Measurements from ENCODE around the gene CA12.
"Not testable (repeated sequence)": the region's sequence is repeated elsewhere in the genome, so short reads cannot be mapped to it uniquely, and the experiment has no call there.

The CA12 gene

DNA sequence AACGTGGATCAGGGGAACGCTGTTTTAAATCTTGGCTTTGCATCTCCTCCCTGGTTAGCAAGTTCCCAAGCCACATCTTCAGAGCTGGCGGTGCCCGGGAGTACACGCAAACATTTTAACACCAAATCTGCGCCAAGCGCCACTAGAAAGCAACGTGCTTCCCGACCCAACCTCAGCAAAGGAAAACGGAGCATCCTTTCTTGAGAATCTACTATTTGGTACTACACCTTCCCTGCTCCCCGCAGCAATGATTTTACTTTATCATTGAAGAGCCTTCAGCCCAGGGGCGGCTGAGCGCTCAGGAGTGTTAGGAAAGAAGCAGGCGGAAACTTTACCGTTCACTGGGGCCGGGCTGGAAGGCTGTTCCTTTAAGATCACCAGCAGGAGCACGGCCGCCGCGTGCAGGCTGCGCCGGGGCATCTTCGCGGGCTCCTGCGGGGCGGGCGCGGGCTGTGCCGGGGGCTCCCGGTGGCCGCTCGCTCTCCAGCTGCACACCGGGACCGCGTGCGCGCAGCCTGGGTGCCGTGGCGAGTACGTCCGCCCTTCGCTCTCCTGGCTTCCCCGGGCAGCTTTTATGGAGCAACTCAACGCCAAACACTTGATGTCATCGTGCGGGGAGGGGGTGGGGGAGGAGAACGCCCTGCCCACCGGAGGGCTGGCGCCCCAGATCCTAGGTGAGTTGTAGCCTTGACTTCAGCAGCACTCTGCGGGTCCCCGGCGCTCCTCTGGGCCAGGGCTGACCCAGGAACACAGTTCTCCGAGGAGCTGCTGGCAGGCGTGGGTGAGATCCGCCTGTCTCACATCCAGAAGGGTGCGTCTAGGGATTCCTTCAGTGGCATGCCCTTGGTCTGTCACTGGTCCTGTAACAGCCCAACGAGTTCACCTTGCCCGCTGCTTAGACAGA is at the start of gene CA12:
Gene CA12 (minus strand): TSS at position 546 of the 904 bp plus-strand sequence. CDS start 126 bp downstream, at position 420.
- DNase-seq, result no peak

DNA sequence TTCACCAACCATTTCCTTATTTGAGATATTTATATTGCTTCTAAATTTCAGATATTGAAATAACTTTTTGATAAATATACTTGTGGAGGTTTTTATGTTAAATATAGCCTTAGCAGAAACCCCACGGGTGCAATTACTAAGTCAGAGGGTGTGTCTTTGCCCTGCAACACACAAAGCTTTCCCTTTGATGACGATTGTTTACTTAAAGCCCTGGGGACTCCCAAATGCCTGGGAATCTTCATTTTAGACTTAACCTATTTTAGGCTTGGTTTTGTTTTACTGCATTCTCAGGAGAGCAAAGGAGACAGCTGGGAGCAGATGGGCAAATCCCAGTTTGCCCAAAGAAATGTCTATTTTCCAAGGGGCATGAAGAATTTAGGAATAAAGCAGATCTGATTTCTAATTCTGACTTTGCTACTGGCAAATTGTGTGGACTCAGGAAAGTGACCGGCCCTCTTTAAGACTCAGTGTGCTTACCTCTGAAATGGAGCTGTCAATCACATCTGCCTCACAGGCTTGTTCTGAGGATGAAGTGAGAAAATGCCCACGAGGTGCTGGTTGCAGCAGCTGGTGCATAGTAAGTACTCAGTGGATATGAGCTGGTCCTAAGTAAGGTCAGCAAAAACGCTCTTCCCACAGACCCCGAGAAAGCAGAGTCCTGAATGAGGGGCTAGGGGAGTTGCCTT is 49.3 kb upstream of the CA12 start:
- DNase-seq, result no peak

DNA sequence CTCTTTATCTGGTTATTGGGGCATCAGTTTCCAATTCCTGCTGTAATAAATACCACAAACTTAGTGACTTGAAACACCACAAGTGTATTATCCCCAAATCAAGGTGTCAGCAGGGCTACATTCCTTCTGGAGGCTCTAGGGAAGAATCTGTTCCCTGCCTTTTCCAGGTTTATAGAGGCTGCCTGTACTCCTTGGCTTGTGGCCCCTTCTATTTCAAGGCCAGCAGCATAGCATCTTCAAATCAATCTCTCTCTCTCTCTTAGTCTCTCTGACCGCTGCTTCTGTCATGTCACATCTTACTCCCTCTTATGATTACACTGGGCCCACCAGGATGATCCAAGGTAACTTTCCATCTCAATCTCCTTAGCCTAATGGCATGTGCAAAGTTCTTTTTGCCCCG is 44.9 kb upstream of the CA12 start:
- no peak for DNase-seq

DNA sequence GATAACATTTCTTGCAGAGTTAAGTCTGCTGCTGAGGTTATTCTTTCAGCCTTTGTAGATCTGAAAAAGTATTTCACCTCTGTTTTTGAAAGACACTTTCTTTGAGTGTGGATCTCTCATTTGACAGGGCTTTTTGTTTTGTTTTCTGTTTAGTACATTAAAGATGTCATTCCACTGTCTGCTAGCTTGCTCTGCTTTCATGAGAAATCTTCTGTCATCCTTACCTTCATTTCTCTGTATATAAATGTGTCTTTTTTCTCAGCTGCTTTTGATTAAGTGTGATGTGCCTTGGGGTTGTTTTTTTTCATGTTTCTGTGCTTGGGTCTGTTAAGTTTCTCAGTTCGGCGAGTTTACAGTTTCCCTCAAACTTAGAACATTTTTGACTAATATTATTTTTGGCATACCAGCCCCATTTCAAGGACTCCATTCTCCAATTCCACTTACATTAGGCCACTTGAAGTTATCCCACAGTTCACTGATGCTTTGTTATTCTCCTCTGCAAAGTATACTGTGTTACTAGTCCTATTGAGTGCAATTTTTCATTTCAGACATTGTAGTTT is 43.9 kb upstream of the CA12 start:
- no peak for DNase-seq

DNA sequence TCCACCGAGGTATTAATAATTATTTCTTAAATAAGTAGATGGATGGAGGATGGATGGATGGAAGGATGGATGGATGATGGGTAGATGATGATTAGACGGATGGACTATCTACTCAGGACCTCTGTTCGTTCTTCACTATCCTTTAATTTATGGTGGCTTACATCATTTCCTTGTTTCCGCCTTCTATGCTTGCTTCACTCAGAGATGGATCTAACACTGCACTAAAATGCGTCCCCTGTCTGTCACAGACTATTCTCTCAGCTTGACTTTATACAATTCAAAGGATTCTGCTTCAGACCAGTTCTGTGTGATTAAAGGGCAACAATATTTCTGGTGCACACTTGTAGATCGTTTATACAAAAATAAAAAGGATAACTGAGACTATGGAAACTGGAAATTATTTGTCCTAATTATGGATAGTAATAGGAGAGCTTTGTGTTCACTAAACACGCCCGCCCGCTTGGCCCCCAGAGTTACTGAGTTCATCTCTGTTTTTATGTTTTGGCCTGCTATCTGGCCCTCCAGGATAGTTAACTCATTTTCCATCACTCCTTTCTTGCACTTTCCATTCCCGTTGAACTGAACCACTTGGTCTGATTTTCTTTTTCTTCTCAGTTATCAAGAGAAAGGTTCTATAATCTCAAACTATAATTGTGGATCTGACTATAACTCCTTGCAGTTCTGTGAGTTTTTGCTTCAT is 41.4 kb upstream of the CA12 start:
- DNase-seq, result no peak

DNA sequence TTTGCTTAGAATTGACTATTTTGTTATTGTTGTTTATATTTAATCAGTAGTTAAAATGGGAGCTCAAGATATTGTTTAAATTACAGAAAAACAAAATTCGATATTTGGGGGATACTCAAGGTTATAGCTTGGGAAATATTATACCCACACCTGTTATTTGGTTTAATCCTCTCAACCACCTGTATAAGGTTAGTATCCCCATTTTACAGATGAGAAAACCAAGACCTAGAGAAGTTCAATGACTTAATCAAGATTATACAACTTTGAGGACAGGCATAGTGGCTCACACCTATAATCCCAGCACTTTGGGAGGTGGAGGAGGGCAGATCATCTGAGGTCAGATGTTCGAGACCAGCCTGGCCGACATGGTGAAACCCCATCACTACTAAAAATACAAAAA is 39.8 kb upstream of the CA12 start:
- no peak for DNase-seq

DNA sequence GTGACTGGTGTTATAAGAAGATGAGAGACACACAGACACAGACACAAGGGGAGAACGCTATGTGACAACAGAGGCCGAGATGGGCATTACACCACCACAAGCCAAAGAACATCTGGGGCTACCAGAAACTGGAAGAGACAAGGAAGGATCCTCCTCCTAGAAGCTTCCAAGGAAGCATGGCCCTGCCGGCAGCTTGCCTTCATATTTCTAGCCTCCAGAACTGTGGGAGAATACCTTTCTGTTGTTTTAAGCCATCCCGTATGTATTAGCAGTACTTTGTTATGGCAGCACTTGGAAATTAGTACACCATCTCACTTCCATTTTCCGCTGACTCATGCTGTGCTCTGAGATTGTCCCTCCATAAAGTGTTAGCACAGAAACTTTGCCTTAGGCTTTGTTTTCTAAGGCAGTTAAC is 38.7 kb upstream of the CA12 start:
- DNase-seq, result no peak

DNA sequence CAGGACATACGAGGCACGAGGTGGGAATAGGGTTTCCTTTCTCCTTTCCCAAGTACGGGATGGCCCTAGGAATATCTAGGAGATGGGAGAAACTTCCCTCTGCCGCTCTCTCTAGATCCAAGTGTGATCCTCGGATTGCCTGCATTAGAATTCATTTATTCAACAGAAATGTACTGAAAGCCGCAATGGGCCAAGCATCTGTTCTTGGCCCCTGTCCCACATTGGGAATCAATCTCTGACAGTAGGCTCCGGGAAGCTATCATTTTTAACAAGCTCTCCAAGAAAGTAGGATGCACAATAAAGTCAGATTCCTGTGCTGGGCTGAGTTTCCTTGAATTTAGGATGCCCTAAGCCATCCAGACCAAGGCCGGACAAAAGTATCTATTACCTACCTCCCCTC is 37.2 kb upstream of the CA12 start:
- DNase-seq, result no peak

DNA sequence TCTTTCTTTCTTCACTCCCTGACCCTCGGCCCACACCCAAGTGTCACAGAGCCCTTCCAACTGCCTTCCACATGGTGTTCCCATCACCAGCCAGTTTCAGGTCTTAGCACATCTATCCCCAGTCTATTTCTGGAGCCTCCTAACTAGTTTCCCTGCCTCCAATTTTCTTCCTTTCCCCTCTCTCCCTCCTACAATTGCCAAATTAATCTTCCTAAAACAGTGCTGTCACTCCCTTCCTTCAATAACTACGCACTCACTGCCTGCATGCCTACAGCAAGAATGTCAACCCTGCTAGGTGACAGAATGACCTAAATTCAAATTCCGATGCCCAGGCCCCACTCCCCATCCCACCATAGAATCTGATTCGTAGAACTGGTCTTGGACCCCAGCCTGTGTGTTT is 36.1 kb upstream of the CA12 start:
- no peak for DNase-seq

DNA sequence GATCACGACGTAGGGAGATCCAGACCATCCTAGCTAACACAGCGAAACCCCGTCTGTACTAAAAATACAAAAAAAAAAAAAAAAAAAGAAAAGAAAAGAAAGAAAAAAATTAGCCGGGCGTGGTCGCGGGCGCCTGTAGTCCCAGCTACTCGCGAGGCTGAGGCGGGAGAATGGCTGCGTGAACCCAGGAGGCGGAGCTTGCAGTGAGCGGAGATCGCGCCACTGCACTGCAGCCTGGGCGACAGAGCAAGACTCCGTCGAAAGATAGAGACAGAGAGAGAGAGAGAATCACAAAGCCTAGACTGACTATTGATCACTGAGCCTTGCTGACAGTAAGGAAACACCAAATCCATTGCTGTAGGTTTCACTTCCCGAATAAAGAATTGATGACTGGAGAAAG is 35.6 kb upstream of the CA12 start:
- DNase-seq, result not testable (repeated sequence)

DNA sequence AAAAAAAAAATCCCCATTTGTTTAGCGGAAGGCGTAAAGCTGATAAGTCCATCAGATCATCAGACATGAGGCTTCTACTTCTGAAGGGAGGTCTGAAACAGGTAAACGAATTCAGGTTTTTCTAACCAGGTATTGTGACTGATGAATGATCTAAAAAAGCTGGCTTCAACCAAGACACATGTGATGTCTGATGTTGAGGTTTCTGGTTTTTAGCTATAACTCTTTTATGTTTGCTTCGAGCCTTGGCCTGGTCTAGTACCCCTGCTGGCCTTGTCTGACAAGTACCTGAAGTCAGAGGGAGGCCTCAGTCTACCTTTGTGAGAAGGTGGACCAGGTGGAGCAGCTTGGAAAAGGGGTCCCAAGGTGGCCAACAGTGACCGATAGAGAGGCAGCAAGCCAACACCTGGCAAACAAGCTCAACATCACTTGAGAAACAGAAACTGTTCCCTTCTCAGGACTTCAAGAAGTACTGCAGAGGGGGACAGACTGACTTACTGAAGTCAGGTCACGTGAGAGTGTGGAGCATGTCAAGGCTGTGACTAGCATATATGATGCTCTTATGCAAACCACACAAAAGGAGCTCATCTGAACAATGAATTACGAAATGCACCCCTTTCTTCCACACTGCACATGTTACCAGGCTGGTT is 33.0 kb upstream of the CA12 start:
- no peak for DNase-seq

DNA sequence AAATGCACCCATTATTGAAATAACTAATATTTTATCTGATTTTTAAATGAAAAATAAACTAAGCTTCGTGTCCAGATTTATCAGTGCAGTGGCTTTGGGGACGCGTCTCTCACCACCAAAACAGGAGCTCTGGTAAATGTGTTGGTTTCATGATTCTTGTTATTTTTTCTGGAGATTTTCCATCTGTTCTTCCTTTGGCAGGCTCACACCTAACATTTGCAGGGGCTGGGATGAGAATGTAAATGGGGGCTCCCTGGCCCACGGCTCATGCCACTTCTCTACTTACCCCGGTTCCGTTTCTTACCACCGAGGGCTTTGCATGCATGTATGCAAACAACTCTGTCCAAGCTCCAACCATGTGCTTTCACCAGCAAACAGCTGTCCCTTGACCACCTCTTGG is 30.9 kb upstream of the CA12 start:
- no peak for DNase-seq

DNA sequence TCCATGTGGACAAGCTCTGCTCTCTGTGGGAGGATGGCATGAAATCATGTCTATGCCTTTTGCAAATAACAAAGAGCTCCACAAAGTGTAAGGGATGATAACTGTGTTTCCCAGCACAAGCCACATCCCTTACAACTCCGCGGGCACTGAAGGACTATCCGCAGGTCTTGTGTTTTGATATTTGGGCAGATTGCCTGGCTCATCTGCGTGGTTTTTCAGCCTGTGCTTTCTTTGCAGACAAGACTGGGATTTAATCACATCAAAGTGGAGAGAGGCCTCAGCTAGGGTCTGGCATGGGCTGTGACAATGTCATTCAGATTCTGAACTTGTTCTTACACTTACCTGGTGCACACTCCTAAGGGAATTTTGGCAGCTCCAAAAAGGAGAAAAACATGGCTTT is 30.2 kb upstream of the CA12 start:
- no peak for DNase-seq

DNA sequence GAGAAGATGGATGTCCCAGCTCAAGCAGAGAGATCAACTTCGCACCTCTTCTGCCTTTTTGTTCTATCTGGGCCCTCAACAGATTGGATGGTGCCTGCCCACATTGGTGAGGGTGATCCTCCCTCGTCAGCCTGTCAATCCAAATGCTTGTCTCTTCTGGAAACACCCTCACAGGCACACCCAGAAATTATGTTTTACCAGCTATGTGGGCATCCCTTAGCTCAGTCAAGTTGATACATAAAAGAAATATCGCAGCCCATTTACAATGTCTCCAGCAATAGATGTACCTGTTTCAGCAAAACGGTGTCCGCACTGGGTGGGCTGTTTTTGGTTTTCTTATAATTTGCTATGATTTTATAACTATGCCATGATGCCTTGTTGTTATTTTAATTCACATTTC is 27.5 kb upstream of the CA12 start:
- no peak for DNase-seq

DNA sequence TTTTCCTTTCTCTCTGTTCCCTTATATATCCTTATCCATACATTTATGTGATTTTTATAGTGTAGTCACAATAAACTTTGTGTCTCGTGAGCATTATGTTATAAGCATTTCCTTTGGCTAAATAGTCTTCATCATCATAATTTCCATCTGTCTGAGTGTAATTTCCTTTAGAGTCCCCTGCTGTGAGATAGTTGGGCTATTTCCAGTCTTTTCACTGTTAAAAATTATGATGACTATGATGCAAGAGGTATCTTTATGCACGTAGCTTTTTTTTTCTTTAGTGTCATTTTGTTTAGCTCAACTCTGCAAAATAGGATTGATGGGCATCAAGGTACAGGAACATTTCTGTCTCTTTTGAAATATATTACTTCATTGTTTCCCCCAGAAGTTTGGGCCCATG is 26.9 kb upstream of the CA12 start:
- no peak for DNase-seq

DNA sequence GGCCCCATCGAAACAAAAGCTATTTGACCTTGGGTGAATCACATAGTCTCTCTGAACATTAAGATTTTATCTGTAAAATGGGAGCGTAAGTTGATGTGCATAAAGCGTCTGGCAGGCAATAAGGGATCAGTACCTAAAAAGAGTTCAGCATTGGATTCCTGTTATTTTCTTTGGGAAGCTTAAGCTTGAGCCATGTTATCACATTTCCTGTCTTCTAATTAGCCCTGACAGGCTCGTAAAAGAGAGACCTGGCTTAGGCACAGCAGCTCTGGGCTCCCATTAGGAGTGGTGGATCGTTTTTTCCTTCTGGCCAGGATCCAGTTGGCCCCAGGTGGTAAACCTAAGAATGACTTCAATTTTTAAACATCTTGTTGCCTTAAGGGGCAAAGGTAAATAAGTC is 26.0 kb upstream of the CA12 start:
- no peak for DNase-seq

DNA sequence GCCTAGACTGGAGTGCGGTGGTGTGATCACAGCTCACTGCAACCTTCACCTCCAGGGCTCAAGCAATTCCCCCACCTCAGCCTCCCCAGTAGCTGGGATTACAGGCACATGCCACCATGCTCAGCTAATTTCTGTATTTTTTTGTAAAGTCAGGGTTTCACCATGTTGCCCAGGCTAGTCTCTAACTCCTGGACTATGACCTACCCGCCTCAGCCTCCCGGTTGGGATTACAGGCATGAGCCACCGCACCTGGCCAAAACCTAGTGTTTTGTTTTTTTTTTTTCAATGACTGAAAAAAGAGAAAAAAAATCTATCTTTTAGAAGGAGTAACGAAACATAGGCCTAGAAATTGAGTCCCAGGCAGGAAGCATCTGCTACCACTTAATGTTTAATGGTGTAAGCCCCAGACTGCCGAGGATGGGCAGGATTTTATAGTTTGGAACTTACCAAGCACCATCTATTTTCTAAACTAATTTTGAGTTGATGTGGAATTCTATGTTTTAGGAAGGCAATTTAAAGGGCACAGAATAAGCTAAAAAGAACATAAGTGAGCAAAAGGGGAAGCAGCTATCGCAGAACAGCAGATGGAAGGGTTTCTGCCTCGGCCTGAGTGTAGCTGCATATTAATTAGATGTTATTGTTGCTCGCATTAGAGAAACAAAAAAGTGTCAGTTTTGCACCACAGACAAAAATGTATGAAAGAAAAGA is 24.2 kb upstream of the CA12 start:
- no peak for DNase-seq

DNA sequence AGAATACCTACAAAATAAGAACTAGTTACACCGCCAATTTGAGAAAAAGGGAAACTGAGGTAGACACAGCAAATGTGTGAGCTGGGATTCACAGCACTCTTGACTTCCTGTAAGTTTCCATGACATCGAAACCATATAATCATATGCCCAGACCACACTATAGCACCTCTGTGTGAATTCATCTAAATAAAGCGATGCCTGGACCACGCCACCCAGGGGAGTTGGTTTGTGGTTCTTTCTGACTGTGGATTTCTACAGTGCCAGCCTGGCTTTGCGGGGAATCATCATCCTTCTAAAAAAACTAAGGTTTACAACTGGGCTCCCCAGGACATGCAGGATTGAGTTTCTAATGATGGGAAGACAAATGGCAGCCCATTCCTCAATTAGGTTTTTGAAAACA is 23.5 kb upstream of the CA12 start:
- DNase-seq, result no peak

DNA sequence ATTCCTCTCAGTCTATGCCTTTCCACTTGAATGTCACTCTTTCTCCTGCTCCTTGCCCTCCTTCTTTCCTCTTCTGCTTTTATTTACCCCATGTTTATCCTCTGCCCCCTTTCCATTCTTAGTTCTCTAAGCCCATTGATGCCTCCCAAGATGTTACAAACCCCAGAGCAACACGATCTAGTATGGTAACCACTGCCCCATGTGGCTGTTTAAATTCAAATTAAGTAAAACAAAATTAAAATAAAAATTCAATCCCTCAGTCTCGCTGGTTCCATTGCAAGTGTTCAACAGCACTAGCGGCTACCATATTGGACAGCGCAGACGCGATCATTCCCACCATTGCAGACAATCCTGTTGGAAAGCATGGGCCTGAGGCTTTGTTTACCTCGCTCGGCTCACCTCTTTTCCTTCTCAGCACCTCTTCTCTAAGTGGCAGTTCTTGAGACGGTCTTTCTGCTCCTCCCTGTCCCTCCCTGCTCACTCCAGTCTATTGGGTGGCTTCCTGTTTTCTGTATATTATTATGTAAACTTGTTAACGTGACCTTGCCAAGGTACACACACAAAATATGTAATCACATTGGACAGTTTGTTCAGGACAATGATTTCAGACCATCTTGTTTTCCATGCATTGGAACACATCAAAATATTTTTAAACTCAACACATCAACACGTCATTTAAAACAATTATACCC is 21.8 kb upstream of the CA12 start:
- no peak for DNase-seq

DNA sequence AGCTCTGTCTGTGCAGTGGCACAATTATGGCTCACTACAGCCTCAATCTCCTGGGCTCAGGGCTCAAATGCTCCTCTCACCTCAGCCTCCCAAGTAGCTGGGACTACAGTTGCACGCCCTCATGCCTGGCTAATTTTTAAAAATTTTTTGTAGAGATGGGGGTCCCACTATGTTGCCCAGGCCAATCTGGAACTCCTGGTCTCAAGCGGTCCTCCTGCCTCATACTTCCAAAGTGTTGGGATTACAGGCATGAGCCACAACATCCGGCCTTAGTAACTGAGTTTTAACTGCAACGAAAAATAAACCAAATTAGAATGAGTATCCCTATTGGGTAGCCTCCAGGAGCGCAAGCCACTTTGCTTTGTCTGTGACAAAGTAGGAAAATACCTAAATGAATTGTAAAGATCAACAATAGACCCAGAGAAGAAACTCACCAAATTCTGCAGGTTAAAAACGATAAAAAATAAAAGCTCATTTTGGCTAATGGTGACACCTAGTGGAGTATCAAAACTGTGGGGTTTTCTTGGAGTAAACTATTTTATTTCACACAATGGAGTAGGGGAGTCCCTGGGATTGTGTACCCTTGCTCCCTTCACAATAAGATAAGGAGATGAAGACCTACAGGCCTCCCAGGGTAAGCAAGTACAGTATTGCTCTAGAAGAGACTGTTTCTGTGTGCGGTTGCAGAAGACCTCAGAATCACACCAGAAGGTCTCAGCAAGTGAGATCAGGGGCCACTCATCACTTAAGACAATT is 21.0 kb upstream of the CA12 start:
- no peak for DNase-seq

Measured in activated effector memory CD4-positive, alpha-beta T cell treated with Interleukin-2 at 50 U/mL for 16 hours (primary cell).